ENCODE measurements around the gene PTPN13.

DNA sequence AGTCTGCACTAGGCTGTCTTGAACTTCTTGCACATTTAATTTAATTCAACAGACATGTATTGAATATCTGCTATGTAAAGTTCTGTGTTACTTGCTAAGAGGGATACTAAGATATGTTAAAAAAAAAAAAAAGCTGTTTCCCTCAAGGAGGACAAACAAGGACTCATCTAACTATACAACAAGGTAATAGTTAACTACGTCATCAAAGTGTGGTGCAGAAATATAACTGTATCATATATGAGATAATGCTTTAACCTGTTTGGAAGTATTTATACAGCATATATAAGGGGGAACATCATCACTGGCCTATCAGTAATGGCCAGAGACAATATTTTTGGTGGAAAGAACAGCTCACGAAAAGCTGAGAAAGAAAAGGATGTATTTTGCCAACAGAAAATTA lies 89.9 kb downstream of the PTPN13 start:
- TF ChIP-seq, protein P1, sequence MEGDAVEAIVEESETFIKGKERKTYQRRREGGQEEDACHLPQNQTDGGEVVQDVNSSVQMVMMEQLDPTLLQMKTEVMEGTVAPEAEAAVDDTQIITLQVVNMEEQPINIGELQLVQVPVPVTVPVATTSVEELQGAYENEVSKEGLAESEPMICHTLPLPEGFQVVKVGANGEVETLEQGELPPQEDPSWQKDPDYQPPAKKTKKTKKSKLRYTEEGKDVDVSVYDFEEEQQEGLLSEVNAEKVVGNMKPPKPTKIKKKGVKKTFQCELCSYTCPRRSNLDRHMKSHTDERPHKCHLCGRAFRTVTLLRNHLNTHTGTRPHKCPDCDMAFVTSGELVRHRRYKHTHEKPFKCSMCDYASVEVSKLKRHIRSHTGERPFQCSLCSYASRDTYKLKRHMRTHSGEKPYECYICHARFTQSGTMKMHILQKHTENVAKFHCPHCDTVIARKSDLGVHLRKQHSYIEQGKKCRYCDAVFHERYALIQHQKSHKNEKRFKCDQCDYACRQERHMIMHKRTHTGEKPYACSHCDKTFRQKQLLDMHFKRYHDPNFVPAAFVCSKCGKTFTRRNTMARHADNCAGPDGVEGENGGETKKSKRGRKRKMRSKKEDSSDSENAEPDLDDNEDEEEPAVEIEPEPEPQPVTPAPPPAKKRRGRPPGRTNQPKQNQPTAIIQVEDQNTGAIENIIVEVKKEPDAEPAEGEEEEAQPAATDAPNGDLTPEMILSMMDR (IDR thresholded peaks at IDR 0.05) = no peak
- TF ChIP-seq, protein P2, sequence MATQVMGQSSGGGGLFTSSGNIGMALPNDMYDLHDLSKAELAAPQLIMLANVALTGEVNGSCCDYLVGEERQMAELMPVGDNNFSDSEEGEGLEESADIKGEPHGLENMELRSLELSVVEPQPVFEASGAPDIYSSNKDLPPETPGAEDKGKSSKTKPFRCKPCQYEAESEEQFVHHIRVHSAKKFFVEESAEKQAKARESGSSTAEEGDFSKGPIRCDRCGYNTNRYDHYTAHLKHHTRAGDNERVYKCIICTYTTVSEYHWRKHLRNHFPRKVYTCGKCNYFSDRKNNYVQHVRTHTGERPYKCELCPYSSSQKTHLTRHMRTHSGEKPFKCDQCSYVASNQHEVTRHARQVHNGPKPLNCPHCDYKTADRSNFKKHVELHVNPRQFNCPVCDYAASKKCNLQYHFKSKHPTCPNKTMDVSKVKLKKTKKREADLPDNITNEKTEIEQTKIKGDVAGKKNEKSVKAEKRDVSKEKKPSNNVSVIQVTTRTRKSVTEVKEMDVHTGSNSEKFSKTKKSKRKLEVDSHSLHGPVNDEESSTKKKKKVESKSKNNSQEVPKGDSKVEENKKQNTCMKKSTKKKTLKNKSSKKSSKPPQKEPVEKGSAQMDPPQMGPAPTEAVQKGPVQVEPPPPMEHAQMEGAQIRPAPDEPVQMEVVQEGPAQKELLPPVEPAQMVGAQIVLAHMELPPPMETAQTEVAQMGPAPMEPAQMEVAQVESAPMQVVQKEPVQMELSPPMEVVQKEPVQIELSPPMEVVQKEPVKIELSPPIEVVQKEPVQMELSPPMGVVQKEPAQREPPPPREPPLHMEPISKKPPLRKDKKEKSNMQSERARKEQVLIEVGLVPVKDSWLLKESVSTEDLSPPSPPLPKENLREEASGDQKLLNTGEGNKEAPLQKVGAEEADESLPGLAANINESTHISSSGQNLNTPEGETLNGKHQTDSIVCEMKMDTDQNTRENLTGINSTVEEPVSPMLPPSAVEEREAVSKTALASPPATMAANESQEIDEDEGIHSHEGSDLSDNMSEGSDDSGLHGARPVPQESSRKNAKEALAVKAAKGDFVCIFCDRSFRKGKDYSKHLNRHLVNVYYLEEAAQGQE (IDR thresholded peaks at IDR 0.05; ENCODE audit: insufficient read depth in 1 of 2, low read depth in 2 of 2, low read length in 1 of 2) = no peak
- TF ChIP-seq POLR2AphosphoS5 (IDR thresholded peaks at IDR 0.05; ENCODE audit: low read depth, low read length) (no peak), SIN3A (IDR thresholded peaks at IDR 0.05; ENCODE audit: borderline replicate concordance, insufficient read depth, low read depth, low read length) (no peak)

Measured in Panc1 (cell line).